Lower leg skin (tissue), 3 donors: ENCODE measurements around the gene TRIM67.

Experiments used
- POLR2A ChIP-seq, 2 donors: fragments of 450-650 bp; IDR thresholded peaks; one replicate each; pipeline ENCODE4 v1.6.1; 2016 to 2017; ENCODE audit warnings: antibody characterized with exemption in 2 of 2, mild to moderate bottlenecking in 1 of 2, moderate library complexity in 1 of 2
- TF ChIP-seq, protein P1 (sequence below), 3 donors: fragments of 450-650 bp; IDR thresholded peaks; one replicate each; pipeline ENCODE4 v1.5.1; 2016; ENCODE audit warnings: antibody characterized with exemption in 3 of 3, mild to moderate bottlenecking in 3 of 3, moderate library complexity in 2 of 3

DNA sequence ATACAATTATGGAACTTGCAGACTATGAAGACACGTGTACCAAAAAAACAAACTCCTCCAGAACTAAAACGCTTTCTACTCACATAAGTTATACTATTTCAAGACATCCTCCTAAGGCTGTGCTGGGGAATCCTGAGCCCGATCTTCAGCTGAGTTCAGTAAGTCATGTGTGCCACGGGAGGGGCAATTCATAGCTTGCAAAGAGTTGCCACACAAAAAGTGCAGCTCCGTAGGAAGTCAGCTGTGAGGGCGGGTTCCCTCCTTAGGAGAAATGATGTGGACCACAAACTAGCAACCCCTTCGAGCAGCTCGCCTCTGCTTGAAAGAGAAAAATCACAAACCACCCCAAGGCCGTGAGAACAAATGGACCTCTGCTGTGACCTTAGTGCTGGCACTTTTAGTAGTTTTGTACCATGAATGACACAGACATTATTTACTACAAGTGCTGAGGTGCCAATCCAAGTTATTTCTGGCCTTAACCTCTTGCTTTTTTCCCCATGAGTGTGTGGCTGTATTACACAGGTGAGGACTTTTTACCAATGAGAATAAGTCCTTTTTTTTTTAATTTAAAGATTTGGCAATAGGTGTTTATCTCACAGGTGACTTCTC is 35.8 kb upstream of the TRIM67 start:
- TF ChIP-seq, protein P1, sequence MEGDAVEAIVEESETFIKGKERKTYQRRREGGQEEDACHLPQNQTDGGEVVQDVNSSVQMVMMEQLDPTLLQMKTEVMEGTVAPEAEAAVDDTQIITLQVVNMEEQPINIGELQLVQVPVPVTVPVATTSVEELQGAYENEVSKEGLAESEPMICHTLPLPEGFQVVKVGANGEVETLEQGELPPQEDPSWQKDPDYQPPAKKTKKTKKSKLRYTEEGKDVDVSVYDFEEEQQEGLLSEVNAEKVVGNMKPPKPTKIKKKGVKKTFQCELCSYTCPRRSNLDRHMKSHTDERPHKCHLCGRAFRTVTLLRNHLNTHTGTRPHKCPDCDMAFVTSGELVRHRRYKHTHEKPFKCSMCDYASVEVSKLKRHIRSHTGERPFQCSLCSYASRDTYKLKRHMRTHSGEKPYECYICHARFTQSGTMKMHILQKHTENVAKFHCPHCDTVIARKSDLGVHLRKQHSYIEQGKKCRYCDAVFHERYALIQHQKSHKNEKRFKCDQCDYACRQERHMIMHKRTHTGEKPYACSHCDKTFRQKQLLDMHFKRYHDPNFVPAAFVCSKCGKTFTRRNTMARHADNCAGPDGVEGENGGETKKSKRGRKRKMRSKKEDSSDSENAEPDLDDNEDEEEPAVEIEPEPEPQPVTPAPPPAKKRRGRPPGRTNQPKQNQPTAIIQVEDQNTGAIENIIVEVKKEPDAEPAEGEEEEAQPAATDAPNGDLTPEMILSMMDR (IDR thresholded peaks at IDR 0.05): no peak
- TF ChIP-seq POLR2A (IDR thresholded peaks at IDR 0.05): no peak
